GOT3 (cell line): Measurements from ENCODE around the gene TMEM72.

Source experiments
- DNase-seq: peaks from one replicate; lab custom pipeline; 2025; ENCODE audit warnings: mixed read lengths; lab: John Stamatoyannopoulos, UW

The TMEM72 gene

DNA sequence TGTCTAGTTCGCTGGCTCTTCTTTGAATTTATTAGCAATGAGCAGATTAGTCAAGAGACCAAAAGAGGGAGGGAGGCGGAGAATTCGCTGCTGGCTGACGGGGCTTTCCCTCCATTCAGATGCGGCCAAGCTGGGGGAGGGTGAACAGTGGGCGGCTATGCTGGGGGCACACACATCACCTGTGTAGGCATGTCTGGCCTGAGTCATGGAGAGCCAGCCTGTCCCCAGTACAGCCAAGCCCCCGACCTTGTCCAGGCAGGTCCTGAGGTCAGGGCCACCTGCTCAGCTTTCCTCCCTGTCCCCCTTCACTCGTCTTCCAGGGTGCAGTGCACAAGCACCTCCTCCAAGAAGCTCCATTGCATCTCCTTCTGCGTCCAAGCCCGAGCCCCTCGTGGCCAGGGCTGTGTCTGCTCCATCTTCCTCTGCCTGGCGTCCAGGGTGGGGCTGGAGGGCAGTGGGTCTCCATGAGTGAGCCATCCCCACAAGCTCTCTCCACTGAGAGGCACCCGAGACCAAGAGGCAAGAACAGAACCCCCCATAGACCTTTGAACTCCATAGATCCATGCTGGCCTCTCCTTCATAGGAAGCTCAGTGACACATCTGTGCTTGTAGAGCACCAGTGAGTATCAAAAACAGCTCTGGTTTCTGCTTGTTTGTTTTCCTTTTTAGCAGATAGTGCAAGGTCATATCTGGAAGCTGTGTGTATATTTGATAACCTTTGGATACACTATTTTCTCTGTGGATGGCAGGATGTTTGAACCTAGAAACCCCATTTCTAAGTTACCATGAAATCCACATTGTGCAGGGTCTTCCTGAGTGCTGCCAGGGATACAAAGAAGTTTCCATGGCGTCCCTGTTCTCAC is 69.4 kb downstream of the TMEM72 start:
- no peak for DNase-seq

- no peak for DNase-seq
Measured at GRCh38 chr10:44981172-44982113, 70.3 kb downstream of the TMEM72 start.

GRCh38 chr10:44982114-44982460 is 71.0 kb downstream of the TMEM72 start:
- no peak for DNase-seq

DNA sequence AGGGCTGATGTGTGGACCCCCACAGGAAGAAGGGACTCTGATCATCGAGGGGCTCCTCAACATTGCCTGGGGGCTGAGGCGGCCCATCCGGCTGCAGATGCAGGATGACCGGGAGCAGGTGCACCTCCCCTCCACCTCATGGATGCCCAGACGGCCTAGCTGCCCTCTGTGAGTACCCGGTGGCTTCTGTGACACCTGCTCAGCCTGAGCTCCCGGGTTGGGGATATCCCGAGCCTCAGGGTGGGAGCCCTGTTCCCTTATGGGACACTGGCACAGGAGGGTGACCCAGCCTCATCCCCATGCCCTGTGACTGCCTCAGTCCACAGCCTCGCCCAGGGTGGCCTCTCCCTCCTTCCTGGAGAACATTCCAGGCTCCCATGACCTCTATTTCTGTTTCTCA is 71.4 kb downstream of the TMEM72 start:
- no peak for DNase-seq

- no peak for DNase-seq
Measured at GRCh38 chr10:44983066-44983894, 72.1 kb downstream of the TMEM72 start.

- DNase-seq, result no peak
Measured at GRCh38 chr10:44983895-44984278, 72.8 kb downstream of the TMEM72 start.

DNA sequence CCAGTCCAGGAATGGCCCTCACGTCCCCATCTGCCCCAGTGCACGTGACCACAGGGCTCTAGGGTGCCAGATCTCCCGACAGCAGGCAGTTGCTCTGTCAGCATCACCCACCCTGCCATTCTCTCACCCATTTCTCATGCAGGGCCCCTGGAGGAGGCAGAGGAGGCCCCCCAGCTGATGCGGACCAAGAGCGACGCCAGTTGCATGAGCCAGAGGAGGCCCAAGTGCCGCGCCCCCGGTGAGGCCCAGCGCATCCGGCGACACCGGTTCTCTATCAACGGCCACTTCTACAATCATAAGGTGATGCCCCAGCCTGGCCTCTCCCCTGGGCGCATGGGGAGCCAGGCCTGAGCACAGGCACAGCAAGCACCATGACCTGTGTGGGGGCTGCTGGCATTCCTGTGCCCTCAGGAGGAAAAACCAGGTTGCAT is 73.5 kb downstream of the TMEM72 start:
- DNase-seq, result no peak

DNA sequence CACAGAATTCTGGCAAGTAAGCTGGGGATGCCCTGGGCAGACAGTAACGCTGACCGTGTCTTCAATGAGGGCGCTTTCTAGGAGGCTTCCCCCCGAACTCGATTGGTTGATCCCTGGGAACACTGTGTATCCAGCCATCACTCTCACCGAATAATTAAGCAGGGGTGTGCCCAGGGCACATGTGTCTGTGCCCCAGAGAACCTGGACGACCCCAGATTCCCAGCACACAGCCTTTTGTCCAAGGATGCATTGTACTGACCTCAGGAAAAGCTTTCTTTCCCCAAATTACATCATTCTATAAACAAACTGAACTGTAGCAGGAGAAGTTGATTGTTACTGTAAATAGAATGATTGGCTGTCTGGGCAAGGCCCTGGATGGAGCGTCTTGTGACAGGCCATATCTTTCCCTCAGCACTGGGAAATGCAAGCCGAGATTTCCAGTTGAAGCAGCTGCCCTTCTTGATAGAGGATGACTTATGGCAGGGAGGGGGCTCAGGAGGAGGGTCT is 74.1 kb downstream of the TMEM72 start:
- DNase-seq, result no peak

DNA sequence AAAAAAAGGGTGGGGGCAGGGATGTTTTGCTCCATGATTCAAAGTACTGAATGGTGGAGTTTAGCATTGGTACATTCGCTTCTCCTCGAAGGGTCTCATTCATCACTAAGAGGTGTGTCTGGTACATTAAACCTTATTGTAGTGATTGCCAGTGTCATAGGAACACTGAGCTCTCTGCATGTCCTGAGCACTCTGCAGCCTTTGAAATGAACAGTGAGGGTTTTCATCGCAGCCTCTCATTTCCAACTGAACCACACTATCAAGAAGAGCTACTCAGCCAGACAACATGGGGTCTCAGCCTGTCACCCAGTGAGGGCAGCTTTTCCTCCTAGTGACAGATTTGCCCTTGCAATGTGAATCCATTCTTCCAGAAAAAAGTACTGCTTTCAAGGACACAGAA is 75.0 kb downstream of the TMEM72 start:
- no peak for DNase-seq
